ENCODE results near the gene SEBOX. TPM values are rescaled to one million over a fixed set of nuclear protein-coding genes. Genes with fewer than 3 reads are reported as not detected.

SEBOX gene
- total RNA-seq, 4 donors from 2014 or later, result not detected

GRCh38 chr17:28335201-28335958 is 29.6 kb downstream of the SEBOX start, which contains the start of the genes IFT20 and TNFAIP1:
TSS of gene IFT20 (minus strand) at chr17:28335472. CDS start at chr17:28331985, 3,487 bp downstream.
TSS of gene TNFAIP1 (plus strand) at chr17:28335761. CDS start at chr17:28339522, 3,761 bp downstream.
- peak; percentile 98 to 99 for DNase-seq
- peak within 1 kb of the TSS; percentile 98 to 99 for H3K4me3 ChIP-seq
- H3K27me3 ChIP-seq, result no peaks in the 10 kb centered on the region
- H3K4me1 ChIP-seq, result peaks cover 6 to 16% of the 10 kb centered on the region in 2 donors
- TF ChIP-seq CTCF (IDR thresholded peaks at IDR 0.05), result peak in 2 of 4 experiments; percentile 16 to 38
- peak; percentile 87 to 98 for TF ChIP-seq POLR2A (IDR thresholded peaks at IDR 0.05)
- no peaks in the 10 kb centered on the region for H3K36me3 ChIP-seq
- peak within 1 kb of the TSS; percentile 89 to 96 for H3K27ac ChIP-seq
- no peaks in the 10 kb centered on the region for H3K9me3 ChIP-seq
- intact Hi-C loops (cut with DNase I; ENCODE audit: low total_unique reads), result no loop called here

DNA sequence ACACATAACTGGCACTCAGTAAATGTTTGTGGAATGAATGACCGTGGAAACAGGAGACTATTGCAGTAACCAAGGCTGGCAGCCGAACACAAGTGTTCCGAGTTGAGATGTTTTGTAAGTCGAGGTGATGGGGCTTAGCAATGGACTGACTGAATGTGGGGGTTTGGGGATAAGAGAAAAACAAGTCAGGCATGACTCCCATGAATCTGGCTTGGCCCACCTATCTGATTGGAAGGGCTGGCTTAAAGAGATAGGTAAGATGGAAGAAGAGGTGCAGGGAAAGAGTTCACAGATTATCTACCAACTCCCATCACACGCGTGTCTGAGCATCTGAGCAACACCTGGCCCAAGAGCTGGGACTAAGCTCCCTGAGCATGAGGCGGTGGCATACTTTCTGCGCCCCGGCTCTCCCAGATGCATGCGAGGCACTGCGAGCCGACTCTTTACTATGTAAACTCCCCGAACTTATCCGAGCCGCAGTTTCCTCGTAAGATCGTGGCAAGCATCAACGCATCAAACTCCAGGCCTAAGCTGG is 30.3 kb downstream of the SEBOX start:
- Histone ChIP-seq H3K9me3 (no peaks in the 10 kb centered on the region), H3K4me1 (peaks cover 6 to 16% of the 10 kb centered on the region in 2 donors), H3K36me3 (no peaks in the 10 kb centered on the region), H3K4me3 (peak overlapping the region; percentile 98 to 99), H3K27ac (peak overlapping the region; percentile 70 to 91), H3K27me3 (no peaks in the 10 kb centered on the region)
- no peak for TF ChIP-seq CTCF (IDR thresholded peaks at IDR 0.05)
- TF ChIP-seq POLR2A (IDR thresholded peaks at IDR 0.05), result no peak
- no peak for DNase-seq
- intact Hi-C loops (cut with DNase I; ENCODE audit: low total_unique reads), result no loop called here

DNA sequence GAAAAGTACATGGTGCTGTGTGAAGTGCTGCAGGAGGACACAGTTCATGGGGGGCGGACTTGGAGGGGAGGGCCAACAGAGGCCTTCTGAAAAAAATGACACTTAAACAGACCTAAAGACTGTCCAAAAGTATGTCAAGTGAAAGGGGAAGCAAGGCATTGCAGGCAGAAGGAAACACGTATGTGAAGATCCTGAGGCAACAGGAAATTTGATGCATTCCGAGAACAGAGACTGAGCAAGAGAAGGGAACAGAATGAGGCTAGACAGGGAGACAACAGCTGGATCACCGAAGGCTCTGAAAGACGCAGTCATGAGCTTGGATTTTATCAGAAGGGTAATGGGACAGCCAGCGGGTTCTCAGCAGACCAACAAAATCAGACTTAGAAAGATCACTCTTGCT is 30.8 kb downstream of the SEBOX start:
- Histone ChIP-seq H3K36me3 (no peaks in the 10 kb centered on the region), H3K4me3 (peak overlapping the region; percentile 98 to 99), H3K4me1 (peaks cover 6 to 16% of the 10 kb centered on the region in 2 donors), H3K9me3 (no peaks in the 10 kb centered on the region), H3K27me3 (no peaks in the 10 kb centered on the region), H3K27ac (no peak overlapping the region)
- TF ChIP-seq CTCF (IDR thresholded peaks at IDR 0.05) (no peak), POLR2A (IDR thresholded peaks at IDR 0.05) (no peak)
- DNase-seq, result no peak
- intact Hi-C loops (cut with DNase I; ENCODE audit: low total_unique reads), result no loop called here

DNA sequence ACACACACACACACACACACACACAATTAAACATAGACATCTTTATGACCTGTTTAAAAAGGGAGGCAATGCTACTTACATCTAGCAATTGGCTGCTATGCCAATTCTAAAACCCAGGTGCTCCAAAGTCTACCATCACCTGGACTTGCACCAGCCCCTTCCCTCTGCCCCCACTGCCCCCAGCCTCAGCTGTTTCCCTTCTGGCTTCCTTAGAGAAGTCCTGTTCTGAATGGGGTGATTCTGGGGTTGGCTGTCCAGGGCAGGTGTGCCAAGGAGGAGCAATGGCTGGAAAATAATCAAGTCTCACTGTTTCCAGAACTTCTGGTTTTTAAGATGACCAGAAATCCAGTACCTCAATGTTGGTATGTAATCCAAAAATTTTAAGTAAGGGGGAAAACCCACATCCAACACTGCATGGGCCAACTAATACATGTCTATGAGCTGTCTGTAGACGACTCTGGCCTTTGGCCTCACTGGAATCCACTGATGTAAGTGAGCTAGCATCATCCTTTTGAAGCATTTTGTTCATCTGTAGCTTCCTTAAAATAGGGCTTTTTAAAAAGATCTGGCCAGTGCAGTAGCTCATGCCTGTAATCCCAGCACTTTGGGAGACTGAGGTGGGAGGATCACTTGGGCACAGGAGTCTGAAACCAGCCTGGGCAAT is 31.8 kb downstream of the SEBOX start:
- no peak for DNase-seq
- Histone ChIP-seq H3K4me1 (peaks cover 6 to 16% of the 10 kb centered on the region in 2 donors), H3K27ac (no peak overlapping the region), H3K27me3 (no peaks in the 10 kb centered on the region), H3K36me3 (no peaks in the 10 kb centered on the region), H3K4me3 (no peak overlapping the region), H3K9me3 (no peaks in the 10 kb centered on the region)
- intact Hi-C loops (cut with DNase I; ENCODE audit: low total_unique reads), result no loop called here
- TF ChIP-seq CTCF (IDR thresholded peaks at IDR 0.05), result no peak
- no peak for TF ChIP-seq POLR2A (IDR thresholded peaks at IDR 0.05)

All from uterus (tissue), 4 donors.